ENCODE results near the gene KPNA6.

GRCh38 chr1:32184650-32185049, 76.8 kb downstream of the KPNA6 start:
- TF ChIP-seq, protein P1, sequence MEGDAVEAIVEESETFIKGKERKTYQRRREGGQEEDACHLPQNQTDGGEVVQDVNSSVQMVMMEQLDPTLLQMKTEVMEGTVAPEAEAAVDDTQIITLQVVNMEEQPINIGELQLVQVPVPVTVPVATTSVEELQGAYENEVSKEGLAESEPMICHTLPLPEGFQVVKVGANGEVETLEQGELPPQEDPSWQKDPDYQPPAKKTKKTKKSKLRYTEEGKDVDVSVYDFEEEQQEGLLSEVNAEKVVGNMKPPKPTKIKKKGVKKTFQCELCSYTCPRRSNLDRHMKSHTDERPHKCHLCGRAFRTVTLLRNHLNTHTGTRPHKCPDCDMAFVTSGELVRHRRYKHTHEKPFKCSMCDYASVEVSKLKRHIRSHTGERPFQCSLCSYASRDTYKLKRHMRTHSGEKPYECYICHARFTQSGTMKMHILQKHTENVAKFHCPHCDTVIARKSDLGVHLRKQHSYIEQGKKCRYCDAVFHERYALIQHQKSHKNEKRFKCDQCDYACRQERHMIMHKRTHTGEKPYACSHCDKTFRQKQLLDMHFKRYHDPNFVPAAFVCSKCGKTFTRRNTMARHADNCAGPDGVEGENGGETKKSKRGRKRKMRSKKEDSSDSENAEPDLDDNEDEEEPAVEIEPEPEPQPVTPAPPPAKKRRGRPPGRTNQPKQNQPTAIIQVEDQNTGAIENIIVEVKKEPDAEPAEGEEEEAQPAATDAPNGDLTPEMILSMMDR (IDR thresholded peaks at IDR 0.05; ENCODE audit: extremely low read depth in 1 of 2, insufficient read depth in 1 of 2, low read depth in 1 of 2, low read length in 2 of 2) = no peak
- no peak for TF ChIP-seq POLR2AphosphoS5 (IDR thresholded peaks at IDR 0.05; ENCODE audit: insufficient read depth, low read depth, low read length)
- TF ChIP-seq EZH2 (IDR thresholded peaks at IDR 0.05; ENCODE audit: borderline replicate concordance, low read depth, low read length, severe bottlenecking) = no peak
- TF ChIP-seq, protein P2, sequence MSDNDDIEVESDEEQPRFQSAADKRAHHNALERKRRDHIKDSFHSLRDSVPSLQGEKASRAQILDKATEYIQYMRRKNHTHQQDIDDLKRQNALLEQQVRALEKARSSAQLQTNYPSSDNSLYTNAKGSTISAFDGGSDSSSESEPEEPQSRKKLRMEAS (IDR thresholded peaks at IDR 0.05; ENCODE audit: insufficient read depth, insufficient read length) = no peak
- no peak for TF ChIP-seq GATA2 (IDR thresholded peaks at IDR 0.05; ENCODE audit: insufficient read depth, insufficient read length, low read depth, low read length)
- no peak for TF ChIP-seq FOS (IDR thresholded peaks at IDR 0.05; ENCODE audit: borderline replicate concordance, insufficient read depth, low read length)

All from endothelial cell of umbilical vein (primary cell).